ENCODE measurements around the gene ADGRL3. TPM values are rescaled to one million over a fixed set of nuclear protein-coding genes. Genes with fewer than 3 reads are reported as not detected.

Gene ADGRL3
- total RNA-seq, 3 donors from 2014 or later, result 4.3 to 10.8 (median 4.3) TPM

DNA sequence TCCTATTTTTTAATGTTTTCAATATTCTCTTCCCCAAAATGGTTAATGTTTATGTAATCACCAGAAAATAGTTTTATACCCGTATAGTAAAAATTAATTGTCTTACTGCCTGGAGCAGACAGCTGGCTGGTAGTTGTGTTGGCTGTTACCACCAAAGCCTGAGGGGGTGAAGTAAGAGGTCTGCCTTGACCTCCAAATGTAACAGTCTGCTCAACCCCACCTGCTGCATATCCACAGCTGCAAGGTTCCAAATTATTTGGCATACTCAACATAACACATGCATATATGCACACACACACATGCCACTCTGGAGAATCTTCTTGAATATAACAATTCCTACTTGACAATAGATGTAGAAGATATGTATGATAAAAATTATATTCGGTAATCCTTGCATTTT lies 624.3 kb downstream of the ADGRL3 start:
- H3K36me3 ChIP-seq (ENCODE audit: low read depth), result no peaks in the 10 kb centered on the region
- intact Hi-C loops (cut with DNase I, micrococcal nuclease), result no loop called here
- ATAC-seq, result no peak
- TF ChIP-seq, protein P1, sequence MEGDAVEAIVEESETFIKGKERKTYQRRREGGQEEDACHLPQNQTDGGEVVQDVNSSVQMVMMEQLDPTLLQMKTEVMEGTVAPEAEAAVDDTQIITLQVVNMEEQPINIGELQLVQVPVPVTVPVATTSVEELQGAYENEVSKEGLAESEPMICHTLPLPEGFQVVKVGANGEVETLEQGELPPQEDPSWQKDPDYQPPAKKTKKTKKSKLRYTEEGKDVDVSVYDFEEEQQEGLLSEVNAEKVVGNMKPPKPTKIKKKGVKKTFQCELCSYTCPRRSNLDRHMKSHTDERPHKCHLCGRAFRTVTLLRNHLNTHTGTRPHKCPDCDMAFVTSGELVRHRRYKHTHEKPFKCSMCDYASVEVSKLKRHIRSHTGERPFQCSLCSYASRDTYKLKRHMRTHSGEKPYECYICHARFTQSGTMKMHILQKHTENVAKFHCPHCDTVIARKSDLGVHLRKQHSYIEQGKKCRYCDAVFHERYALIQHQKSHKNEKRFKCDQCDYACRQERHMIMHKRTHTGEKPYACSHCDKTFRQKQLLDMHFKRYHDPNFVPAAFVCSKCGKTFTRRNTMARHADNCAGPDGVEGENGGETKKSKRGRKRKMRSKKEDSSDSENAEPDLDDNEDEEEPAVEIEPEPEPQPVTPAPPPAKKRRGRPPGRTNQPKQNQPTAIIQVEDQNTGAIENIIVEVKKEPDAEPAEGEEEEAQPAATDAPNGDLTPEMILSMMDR (IDR thresholded peaks at IDR 0.05), result no peak
- no peak overlapping the region for H3K4me3 ChIP-seq
- H3K4me1 ChIP-seq (ENCODE audit: low read depth), result no peaks in the 10 kb centered on the region
- no peak for DNase-seq
- H3K9me3 ChIP-seq, result no peaks in the 10 kb centered on the region

DNA sequence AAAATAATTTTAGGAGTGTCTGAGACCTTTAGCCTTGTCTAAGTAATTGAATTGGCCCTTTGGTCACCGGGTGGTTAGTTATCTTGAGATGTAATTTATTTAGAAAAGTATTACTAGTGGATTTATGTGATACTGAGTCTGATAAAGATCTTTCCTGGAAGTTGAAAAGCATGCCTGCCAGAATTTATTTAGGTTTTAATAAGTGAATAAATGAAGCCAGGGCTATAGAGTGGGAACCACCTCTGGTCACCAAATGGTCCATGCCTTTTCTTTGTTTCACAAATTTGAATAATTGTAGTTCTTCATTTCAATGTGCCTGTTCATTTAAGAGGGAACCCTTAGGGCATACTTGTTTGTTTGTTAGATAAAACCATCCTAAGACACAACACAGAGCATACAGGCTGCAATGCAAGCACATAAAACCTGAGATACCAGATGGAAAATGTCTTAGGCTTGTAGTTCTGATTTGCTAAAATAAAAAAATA lies 627.8 kb downstream of the ADGRL3 start:
- H3K9me3 ChIP-seq, result no peaks in the 10 kb centered on the region
- H3K4me1 ChIP-seq (ENCODE audit: low read depth), result no peaks in the 10 kb centered on the region
- intact Hi-C loops (cut with DNase I, micrococcal nuclease), result no loop called here
- TF ChIP-seq, protein P1 (IDR thresholded peaks at IDR 0.05), result no peak
- no peak overlapping the region for H3K4me3 ChIP-seq
- no peaks in the 10 kb centered on the region for H3K36me3 ChIP-seq (ENCODE audit: low read depth)
- ATAC-seq (no peak), DNase-seq (no peak)

DNA sequence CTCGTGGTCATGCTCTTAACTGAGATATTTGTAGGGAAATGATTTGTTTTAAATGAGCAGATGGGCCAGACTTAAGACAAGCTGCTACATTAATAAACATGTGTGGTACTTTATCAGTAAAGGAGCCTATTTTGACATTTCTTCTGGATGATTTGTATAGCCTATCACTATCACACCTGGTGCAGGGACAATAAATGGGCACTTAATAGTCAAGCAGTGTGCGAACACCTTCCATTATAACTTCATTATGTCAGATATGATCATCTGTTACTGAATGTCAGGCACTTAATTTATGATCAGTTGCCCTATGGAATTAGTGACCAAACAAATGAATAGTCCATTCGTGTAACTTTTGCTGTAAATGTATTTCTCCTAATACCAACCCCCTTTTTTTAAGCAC lies 628.8 kb downstream of the ADGRL3 start:
- ATAC-seq, result no peak
- no peak overlapping the region for H3K4me3 ChIP-seq
- H3K36me3 ChIP-seq (ENCODE audit: low read depth), result no peaks in the 10 kb centered on the region
- no peaks in the 10 kb centered on the region for H3K4me1 ChIP-seq (ENCODE audit: low read depth)
- TF ChIP-seq, protein P1 (IDR thresholded peaks at IDR 0.05), result no peak
- intact Hi-C loops (cut with DNase I, micrococcal nuclease), result no loop called here
- no peak for DNase-seq
- no peaks in the 10 kb centered on the region for H3K9me3 ChIP-seq

DNA sequence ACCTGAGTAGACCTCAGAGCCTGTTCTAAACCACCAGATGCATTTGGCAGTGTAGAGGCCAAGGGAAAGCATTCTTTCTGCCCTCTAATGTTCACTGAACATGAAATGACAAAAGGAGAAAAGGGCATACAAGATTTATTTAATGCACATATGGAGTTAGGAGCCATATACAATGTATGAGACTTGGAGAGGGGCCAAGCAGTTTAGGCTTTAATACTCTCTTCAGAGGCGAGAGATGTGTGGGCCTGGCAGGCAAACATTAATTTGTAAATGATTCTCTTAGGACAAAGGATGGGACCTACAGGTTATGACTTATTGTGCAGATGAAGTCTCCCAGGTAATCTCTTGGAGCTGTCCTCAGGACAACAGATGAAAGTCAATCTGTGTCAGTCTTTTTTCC lies 631.9 kb downstream of the ADGRL3 start:
- intact Hi-C loops (cut with DNase I, micrococcal nuclease), result no loop called here
- Histone ChIP-seq H3K9me3 (no peaks in the 10 kb centered on the region), H3K36me3 (ENCODE audit: low read depth) (no peaks in the 10 kb centered on the region), H3K4me3 (no peak overlapping the region), H3K4me1 (ENCODE audit: low read depth) (no peaks in the 10 kb centered on the region)
- DNase-seq, result no peak
- TF ChIP-seq, protein P1 (IDR thresholded peaks at IDR 0.05), result no peak
- no peak for ATAC-seq

DNA sequence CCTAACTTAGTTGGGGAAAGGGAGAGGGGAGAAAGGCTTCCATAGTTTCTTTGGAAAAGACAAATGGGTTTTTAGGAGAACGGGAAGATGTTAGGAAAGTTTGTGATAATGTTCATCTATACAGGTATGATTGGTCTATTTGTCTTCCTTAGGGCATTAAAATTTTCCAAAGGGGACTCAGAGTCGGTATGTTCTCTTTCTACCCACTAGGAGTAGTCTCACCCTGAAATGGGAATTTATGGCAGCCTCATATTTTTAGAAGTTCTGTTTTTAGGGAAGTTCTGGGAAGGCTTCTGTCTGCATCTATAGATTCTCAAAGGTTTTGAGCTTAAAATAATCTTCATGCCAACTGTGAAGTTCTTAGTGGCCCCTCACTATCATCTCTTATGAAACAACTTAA lies 637.3 kb downstream of the ADGRL3 start:
- Histone ChIP-seq H3K4me1 (ENCODE audit: low read depth) (no peaks in the 10 kb centered on the region), H3K36me3 (ENCODE audit: low read depth) (no peaks in the 10 kb centered on the region), H3K9me3 (no peaks in the 10 kb centered on the region), H3K4me3 (no peak overlapping the region)
- no peak for DNase-seq
- intact Hi-C loops (cut with DNase I, micrococcal nuclease), result no loop called here
- TF ChIP-seq, protein P1 (IDR thresholded peaks at IDR 0.05), result no peak
- ATAC-seq, result no peak

DNA sequence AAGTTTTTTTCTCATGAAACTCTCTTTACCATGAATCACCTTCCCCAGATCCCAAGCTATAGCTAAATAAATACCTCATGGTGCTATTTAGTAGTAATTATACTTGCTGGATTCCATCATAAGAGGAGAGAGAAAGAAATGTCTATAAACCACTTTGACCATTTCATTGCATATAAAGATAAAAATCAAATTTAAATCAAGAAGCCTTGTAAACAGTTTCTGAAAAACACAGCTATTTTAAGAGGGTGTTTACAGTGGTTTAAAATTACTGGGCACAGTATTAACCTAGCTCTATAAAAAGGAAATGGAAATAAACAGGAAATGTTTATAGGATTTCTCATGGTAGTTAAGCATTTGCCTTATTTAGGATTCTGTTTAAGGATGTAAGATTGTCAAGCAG lies 637.9 kb downstream of the ADGRL3 start:
- DNase-seq (no peak), ATAC-seq (no peak)
- Histone ChIP-seq H3K9me3 (no peaks in the 10 kb centered on the region), H3K4me1 (ENCODE audit: low read depth) (no peaks in the 10 kb centered on the region), H3K4me3 (no peak overlapping the region), H3K36me3 (ENCODE audit: low read depth) (no peaks in the 10 kb centered on the region)
- intact Hi-C loops (cut with DNase I, micrococcal nuclease), result no loop called here
- TF ChIP-seq, protein P1 (IDR thresholded peaks at IDR 0.05), result no peak
